GM12872 (cell line): ENCODE data around the gene OBP2A.
"Not testable (repeated sequence)": the region's sequence is repeated elsewhere in the genome, so short reads cannot be mapped to it uniquely, and the experiment has no call there.

Experiments
- TF ChIP-seq, protein P1 (sequence below): IDR thresholded peaks from 3 replicates; pipeline ENCODE4 v1.5.1; 2011; ENCODE audit warnings: low read depth, mild to moderate bottlenecking, low read length, moderate library complexity; ENCODE audit not compliant: insufficient read depth

OBP2A gene, protein sequence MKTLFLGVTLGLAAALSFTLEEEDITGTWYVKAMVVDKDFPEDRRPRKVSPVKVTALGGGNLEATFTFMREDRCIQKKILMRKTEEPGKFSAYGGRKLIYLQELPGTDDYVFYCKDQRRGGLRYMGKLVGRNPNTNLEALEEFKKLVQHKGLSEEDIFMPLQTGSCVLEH

DNA sequence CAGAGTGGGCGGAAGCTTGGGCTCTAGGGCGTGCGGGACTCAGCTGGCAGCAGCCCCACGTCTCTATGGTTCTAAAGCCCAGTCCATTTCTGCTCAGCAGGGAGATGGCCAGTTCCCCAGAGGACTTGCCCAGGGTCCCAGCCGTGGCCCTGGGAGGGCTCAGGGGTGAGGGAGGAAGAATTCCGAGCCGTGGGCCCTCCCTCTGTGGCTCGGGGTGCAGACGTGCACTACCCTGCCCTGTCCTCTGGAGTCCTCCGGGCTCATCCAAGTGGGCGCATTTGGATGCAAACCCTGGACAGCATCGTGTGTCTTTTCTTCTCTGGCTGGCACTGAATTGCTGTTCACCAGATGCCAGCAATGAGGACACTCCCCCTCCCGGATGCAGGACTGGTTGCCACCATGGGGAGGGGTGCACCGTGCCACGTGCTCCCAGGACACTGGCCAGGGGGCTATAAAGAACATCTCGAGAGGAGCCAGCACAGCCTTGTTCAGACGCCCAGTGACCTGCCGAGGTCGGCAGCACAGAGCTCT, at the start of gene OBP2A:
OBP2A (plus strand) TSS at position 481 of the 531 bp plus-strand sequence. CDS start 55 bp downstream, outside the sequence.
- TF ChIP-seq, protein P1, sequence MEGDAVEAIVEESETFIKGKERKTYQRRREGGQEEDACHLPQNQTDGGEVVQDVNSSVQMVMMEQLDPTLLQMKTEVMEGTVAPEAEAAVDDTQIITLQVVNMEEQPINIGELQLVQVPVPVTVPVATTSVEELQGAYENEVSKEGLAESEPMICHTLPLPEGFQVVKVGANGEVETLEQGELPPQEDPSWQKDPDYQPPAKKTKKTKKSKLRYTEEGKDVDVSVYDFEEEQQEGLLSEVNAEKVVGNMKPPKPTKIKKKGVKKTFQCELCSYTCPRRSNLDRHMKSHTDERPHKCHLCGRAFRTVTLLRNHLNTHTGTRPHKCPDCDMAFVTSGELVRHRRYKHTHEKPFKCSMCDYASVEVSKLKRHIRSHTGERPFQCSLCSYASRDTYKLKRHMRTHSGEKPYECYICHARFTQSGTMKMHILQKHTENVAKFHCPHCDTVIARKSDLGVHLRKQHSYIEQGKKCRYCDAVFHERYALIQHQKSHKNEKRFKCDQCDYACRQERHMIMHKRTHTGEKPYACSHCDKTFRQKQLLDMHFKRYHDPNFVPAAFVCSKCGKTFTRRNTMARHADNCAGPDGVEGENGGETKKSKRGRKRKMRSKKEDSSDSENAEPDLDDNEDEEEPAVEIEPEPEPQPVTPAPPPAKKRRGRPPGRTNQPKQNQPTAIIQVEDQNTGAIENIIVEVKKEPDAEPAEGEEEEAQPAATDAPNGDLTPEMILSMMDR, result not testable (repeated sequence)

DNA sequence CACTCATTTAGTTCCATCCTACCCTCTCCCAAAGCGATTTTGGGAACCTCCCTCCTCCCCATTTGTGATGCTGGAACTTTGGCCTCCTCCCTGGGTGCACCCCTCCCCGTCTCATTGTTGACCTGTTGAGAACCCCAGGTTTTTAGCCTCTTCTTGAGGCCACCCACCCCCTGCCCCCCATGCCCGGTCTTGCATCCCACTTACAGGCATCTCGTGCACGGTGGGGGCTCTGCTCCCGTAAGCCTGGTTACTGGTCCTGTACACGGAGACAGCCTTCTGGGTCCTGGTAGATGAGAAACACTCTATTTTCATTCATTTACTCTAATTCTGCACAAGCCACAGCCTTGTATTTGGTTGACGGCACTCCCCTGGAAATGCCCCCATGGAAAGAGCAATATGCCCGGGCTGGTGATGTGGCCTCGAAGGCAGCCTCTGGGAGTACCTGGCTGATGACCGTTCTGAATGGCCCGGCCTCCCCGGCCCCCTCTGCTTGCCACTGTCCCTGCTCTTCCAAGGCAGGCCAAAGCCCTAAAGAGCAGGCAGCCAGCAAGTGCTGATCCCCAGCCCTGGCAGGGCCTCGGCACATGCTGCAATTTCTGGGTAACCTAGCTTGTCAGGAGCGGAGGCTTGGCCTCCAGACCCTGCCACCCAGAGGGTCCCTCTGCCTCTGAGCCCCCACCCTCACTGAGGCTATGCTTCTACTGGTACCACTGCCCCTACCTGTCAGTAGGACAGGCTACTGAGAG, 47.4 kb upstream of the OBP2A start:
- TF ChIP-seq, protein P1, result no peak

GRCh38 chr9:135499326-135500070, 46.4 kb upstream of the OBP2A start:
- TF ChIP-seq, protein P1, result no peak

- TF ChIP-seq, protein P1, result no peak
These were observed 45.8 kb upstream of the OBP2A start for GRCh38 chr9:135500071-135500524.

- TF ChIP-seq, protein P1, result peak; percentile 88
These were observed 45.2 kb upstream of the OBP2A start, which contains the start of gene MRPS2 for GRCh38 chr9:135500525-135501260. MRPS2 (plus strand) TSS chr9:135500682; CDS start chr9:135500711, 29 bp downstream.

GRCh38 chr9:135501261-135502167, 44.4 kb upstream of the OBP2A start:
- TF ChIP-seq, protein P1, result no peak
